H1 (cell line): ENCODE measurements around the gene ZNF697.

Experiments
- FOSL1 ChIP-seq: IDR thresholded peaks from 2 replicates; pipeline ENCODE4 v1.6.1; 2011; ENCODE audit warnings: mild to moderate bottlenecking, low read depth, low read length, moderate library complexity; ENCODE audit not compliant: insufficient read depth
- POLR2A ChIP-seq, 2 experiments: IDR thresholded peaks; 1 replicate in 1 of 2; 2 replicates in 1 of 2; pipeline ENCODE4 v1.6.1; 2011; ENCODE audit warnings: low read depth in 2 of 2, low read length in 2 of 2, mild to moderate bottlenecking in 2 of 2; ENCODE audit errors: control extremely low read depth in 1 of 2
- TF ChIP-seq, protein P1 (sequence below): IDR thresholded peaks from 2 replicates; pipeline ENCODE4 v1.6.1; 2011; ENCODE audit warnings: low read depth, mild to moderate bottlenecking, low read length; ENCODE audit not compliant: insufficient read depth
- TF ChIP-seq, protein P2 (sequence below): IDR thresholded peaks from 2 replicates; pipeline ENCODE4 v1.6.1; 2012; ENCODE audit warnings: low read length, inconsistent platforms

DNA sequence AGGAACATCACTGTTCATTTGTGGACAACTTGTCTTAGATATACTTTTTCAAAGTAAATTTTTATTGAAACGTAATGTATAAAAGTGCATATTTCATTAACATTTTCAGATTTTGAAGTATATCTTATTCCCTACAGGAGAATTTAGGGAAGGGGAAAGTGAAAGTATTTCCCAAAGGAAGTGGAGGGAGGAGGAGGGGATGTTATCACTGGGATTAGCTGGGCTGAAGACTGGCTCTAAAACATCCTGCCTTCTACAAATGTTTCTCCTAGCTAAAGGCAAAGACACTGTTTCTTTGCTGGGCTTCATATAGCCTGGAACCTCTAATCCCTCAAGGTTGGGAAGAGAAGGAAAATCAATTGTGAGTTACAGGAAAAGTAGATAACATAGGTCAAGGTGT, 7.1 kb upstream of the ZNF697 start:
- TF ChIP-seq, protein P1, sequence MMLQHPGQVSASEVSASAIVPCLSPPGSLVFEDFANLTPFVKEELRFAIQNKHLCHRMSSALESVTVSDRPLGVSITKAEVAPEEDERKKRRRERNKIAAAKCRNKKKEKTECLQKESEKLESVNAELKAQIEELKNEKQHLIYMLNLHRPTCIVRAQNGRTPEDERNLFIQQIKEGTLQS, result no peak
- TF ChIP-seq POLR2A (IDR thresholded peaks at IDR 0.05; ENCODE audit: control extremely low read depth in 1 of 2, low read depth in 2 of 2, low read length in 2 of 2) (no peak), FOSL1 (no peak)
- TF ChIP-seq, protein P2, sequence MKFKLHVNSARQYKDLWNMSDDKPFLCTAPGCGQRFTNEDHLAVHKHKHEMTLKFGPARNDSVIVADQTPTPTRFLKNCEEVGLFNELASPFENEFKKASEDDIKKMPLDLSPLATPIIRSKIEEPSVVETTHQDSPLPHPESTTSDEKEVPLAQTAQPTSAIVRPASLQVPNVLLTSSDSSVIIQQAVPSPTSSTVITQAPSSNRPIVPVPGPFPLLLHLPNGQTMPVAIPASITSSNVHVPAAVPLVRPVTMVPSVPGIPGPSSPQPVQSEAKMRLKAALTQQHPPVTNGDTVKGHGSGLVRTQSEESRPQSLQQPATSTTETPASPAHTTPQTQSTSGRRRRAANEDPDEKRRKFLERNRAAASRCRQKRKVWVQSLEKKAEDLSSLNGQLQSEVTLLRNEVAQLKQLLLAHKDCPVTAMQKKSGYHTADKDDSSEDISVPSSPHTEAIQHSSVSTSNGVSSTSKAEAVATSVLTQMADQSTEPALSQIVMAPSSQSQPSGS, result no peak
